Uterus (tissue), 2 donors: Measurements from ENCODE around the gene GLIS1.

Experiments
- POLR2A ChIP-seq, 2 donors: fragments of 450-650 bp; IDR thresholded peaks; one replicate each; pipeline ENCODE4 v1.6.1; 2016; ENCODE audit warnings: antibody characterized with exemption in 2 of 2, mild to moderate bottlenecking in 1 of 2, moderate library complexity in 1 of 2
- TF ChIP-seq, protein P1 (sequence below), 4 experiments: fragments of 200-600 bp in 2 of 4; fragments of 450-650 bp in 2 of 4; sonication (generic) in 2 of 4; IDR thresholded peaks; one replicate each; pipeline ENCODE4 v1.5.1; 2016 to 2019; ENCODE audit warnings: antibody characterized with exemption in 4 of 4, mild to moderate bottlenecking in 2 of 4, moderate library complexity in 1 of 4

DNA sequence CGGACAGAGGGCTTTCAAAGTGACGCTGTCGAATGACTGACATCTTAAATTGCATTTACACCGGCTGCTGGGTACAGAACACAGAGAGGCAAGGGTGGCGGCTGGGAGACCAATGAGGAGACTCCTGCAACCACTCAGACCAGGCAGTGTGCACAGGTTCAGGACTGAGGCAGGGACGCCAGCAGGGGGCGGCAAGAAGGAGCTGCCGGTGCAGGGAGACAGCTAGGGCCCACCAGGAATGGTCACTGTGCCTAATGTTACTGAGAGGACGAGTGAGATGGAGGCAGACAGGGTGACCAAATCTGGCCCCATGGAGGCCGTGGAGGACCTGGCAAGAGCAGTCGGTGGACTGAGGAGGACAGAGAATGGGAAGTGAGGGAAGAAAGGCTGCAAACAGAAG, 23.5 kb downstream of the GLIS1 start:
- TF ChIP-seq, protein P1, sequence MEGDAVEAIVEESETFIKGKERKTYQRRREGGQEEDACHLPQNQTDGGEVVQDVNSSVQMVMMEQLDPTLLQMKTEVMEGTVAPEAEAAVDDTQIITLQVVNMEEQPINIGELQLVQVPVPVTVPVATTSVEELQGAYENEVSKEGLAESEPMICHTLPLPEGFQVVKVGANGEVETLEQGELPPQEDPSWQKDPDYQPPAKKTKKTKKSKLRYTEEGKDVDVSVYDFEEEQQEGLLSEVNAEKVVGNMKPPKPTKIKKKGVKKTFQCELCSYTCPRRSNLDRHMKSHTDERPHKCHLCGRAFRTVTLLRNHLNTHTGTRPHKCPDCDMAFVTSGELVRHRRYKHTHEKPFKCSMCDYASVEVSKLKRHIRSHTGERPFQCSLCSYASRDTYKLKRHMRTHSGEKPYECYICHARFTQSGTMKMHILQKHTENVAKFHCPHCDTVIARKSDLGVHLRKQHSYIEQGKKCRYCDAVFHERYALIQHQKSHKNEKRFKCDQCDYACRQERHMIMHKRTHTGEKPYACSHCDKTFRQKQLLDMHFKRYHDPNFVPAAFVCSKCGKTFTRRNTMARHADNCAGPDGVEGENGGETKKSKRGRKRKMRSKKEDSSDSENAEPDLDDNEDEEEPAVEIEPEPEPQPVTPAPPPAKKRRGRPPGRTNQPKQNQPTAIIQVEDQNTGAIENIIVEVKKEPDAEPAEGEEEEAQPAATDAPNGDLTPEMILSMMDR (IDR thresholded peaks at IDR 0.05): no peak
- no peak for TF ChIP-seq POLR2A (IDR thresholded peaks at IDR 0.05)
